HG03280 (cell line): Measurements from ENCODE around the gene DNAH1.

Source experiments
- ATAC-seq: cut with Tn5 transposase; IDR thresholded peaks from one replicate; pipeline ENCODE4 v1.9.1; 2021; ENCODE audit warnings: mild to moderate bottlenecking, moderate library complexity; ENCODE audit not compliant: unreplicated experiment

The DNAH1 gene

GRCh38 chr3:52431459-52432223, 115.5 kb downstream of the DNAH1 start:
- no peak for ATAC-seq

GRCh38 chr3:52432225-52432624, 116.1 kb downstream of the DNAH1 start:
- no peak for ATAC-seq

- no peak for ATAC-seq
Measured at GRCh38 chr3:52432691-52433141, 116.6 kb downstream of the DNAH1 start.

- ATAC-seq = no peak
Measured at GRCh38 chr3:52433328-52433995, 117.3 kb downstream of the DNAH1 start.

GRCh38 chr3:52433996-52434479, 117.9 kb downstream of the DNAH1 start:
- ATAC-seq = no peak

- no peak for ATAC-seq
Measured at GRCh38 chr3:52434491-52435115, 118.5 kb downstream of the DNAH1 start.

- no peak for ATAC-seq
Measured at GRCh38 chr3:52435246-52436101, 119.4 kb downstream of the DNAH1 start.

- ATAC-seq = no peak
Measured at GRCh38 chr3:52436500-52437149, 120.5 kb downstream of the DNAH1 start.

GRCh38 chr3:52437326-52438103, 121.4 kb downstream of the DNAH1 start:
- no peak for ATAC-seq

- ATAC-seq = no peak
Measured at GRCh38 chr3:52438104-52438376, 121.9 kb downstream of the DNAH1 start.

- no peak for ATAC-seq
Measured at GRCh38 chr3:52438579-52439425, 122.7 kb downstream of the DNAH1 start.

GRCh38 chr3:52439426-52440248, 123.5 kb downstream of the DNAH1 start:
- ATAC-seq = no peak

- ATAC-seq = no peak
Measured at GRCh38 chr3:52440249-52440551, 124.1 kb downstream of the DNAH1 start.

- no peak for ATAC-seq
Measured at GRCh38 chr3:52440671-52441070, 124.6 kb downstream of the DNAH1 start.

- no peak for ATAC-seq
Measured at GRCh38 chr3:52441091-52441771, 125.1 kb downstream of the DNAH1 start.

GRCh38 chr3:52441772-52442332, 125.7 kb downstream of the DNAH1 start:
- ATAC-seq = no peak
